Keratinocyte (primary cell): Measurements from ENCODE around the gene GPR15LG. TPM values are rescaled to one million over a fixed set of nuclear protein-coding genes. Genes with fewer than 3 reads are reported as not detected.

ENCODE experiments used
- DNase-seq: peaks from one replicate; pipeline ENCODE4 v3.0.0-alpha.2; 2011; ENCODE audit warnings: low read depth, missing footprints, low spot score
- FAIRE-seq: peaks from 2 replicates; lab custom pipeline; 2011; peaks lifted over from hg19 to GRCh38; lab: Jason Lieb, UNC
- H2AFZ ChIP-seq: 2 replicates; pipeline ENCODE4 v1.6.0; 2012; ENCODE audit warnings: low read length, control low read depth, inconsistent platforms; ENCODE audit not compliant: control insufficient read depth
- H3K27ac ChIP-seq: 2 replicates; pipeline ENCODE4 v1.5.1; 2011; ENCODE audit warnings: low read length; ENCODE audit not compliant: control insufficient read depth, insufficient read depth
- H3K27me3 ChIP-seq: 3 replicates; pipeline ENCODE4 v1.6.0; 2011; ENCODE audit warnings: low read length; ENCODE audit not compliant: control insufficient read depth, insufficient read depth; ENCODE audit errors: extremely low read depth
- H3K36me3 ChIP-seq, 2 experiments: 2 replicates in 1 of 2; 3 replicates in 1 of 2; pipeline ENCODE4 v1.5.1; 2011; ENCODE audit warnings: low read length in 2 of 2, mild to moderate bottlenecking in 1 of 2; ENCODE audit not compliant: control insufficient read depth in 2 of 2, insufficient read depth in 2 of 2; ENCODE audit errors: extremely low read depth in 1 of 2
- H3K4me1 ChIP-seq: 3 replicates; pipeline ENCODE4 v1.5.1; 2011; ENCODE audit warnings: low read length; ENCODE audit not compliant: control insufficient read depth, insufficient read depth; ENCODE audit errors: extremely low read depth
- H3K4me2 ChIP-seq: 3 replicates; pipeline ENCODE4 v1.6.0; 2011; ENCODE audit warnings: low read depth, low read length; ENCODE audit not compliant: control insufficient read depth, insufficient read depth; ENCODE audit errors: extremely low read depth
- H3K4me3 ChIP-seq, 3 experiments: fragments of 200-600 bp in 1 of 3; sonication (generic) in 1 of 3; 2 replicates in 2 of 3; 3 replicates in 1 of 3; pipeline ENCODE4 v1.5.1; 2011 to 2016; ENCODE audit warnings: low read length in 3 of 3, mild to moderate bottlenecking in 3 of 3, control low read depth in 2 of 3, inconsistent platforms in 1 of 3, low read depth in 1 of 3, mixed read lengths in 1 of 3, mixed run types in 1 of 3, moderate library complexity in 1 of 3; ENCODE audit not compliant: control insufficient read depth in 2 of 3, insufficient read depth in 2 of 3; ENCODE audit errors: extremely low read depth in 1 of 3
- H3K79me2 ChIP-seq: 2 replicates; pipeline ENCODE4 v1.6.0; 2012; ENCODE audit warnings: low read length; ENCODE audit not compliant: control insufficient read depth, insufficient read depth
- H3K9ac ChIP-seq: 3 replicates; pipeline ENCODE4 v1.6.0; 2011; ENCODE audit warnings: low read length; ENCODE audit not compliant: control insufficient read depth, insufficient read depth; ENCODE audit errors: extremely low read depth
- H3K9me1 ChIP-seq: 3 replicates; pipeline ENCODE4 v1.6.0; 2011; ENCODE audit warnings: low read length; ENCODE audit not compliant: control insufficient read depth, insufficient read depth; ENCODE audit errors: extremely low read depth
- H3K9me3 ChIP-seq: 2 replicates; pipeline ENCODE4 v1.5.1; 2012; ENCODE audit warnings: low read depth, low read length; ENCODE audit not compliant: control insufficient read depth
- H4K20me1 ChIP-seq: 3 replicates; pipeline ENCODE4 v1.6.0; 2011; ENCODE audit warnings: low read length; ENCODE audit not compliant: control insufficient read depth, insufficient read depth; ENCODE audit errors: extremely low read depth
- EZH2 ChIP-seq: IDR thresholded peaks from one replicate; pipeline ENCODE4 v1.6.1; 2012; ENCODE audit warnings: inconsistent platforms, mild to moderate bottlenecking, low read length, moderate library complexity
- dilution Hi-C: fragments of 300-500 bp; cut with MboI; formaldehyde crosslinking; loops from one replicate; pipeline ENCODE4 v1.7.0; 2020; ENCODE audit warnings: low sequenced_read_pairs; ENCODE audit not compliant: extremely low pct_ligation_motif_present
- polyA plus RNA-seq, 5 experiments: library from polyadenylated mRNA; depleted of rRNA in 3 of 5; stranded (reverse) in 3 of 5; stranded (forward) in 1 of 5; unstranded in 1 of 5; fragments of >200 nt; gene quantifications; 1 replicate in 1 of 5; 2 replicates in 3 of 5; 3 replicates in 1 of 5; pipeline versions ENCODE4 v1.2.1 to v1.2.3, GENCODE V29; 2011 to 2012; ENCODE audit warnings: missing spikeins in 2 of 5, low read depth in 1 of 5, low replicate concordance in 1 of 5
- TF ChIP-seq, protein P1 (sequence below), 3 experiments: IDR thresholded peaks in 1 of 3; conservative IDR thresholded peaks in 1 of 3; optimal IDR thresholded peaks in 1 of 3; 2 replicates in 2 of 3; 3 replicates in 1 of 3; pipeline versions ENCODE3 to v1.5.1; 2011; ENCODE audit warnings: low read length in 3 of 3, mild to moderate bottlenecking in 3 of 3, moderate library complexity in 2 of 3, control low read depth in 1 of 3, inconsistent platforms in 1 of 3; ENCODE audit not compliant: insufficient read depth in 2 of 3; ENCODE audit errors: extremely low read depth in 1 of 3

GPR15LG gene
- polyA plus RNA-seq, 1 donor (not counting 4 experiments of a cell fraction or from before 2014, with no cell fraction given) = 10.4 TPM

DNA sequence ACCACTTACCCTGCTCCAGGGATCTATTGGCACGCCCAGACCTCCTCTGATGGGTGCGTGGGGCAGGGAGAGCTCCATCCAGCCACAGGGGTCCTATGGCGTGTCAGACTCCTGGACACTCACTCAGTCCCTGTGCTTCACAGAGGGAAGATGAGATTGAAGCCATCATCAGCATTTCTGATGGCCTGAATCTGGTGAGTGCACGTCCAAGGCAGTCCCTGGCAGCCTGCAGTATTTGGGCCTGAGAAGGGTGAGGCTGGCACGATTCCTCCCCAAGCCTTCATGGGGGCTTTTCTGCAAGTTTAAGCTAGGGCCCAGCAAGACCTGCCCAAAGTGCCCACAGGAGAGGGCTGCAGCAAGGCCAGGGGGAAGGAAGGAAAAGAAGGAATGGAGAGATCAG, 24.0 kb downstream of the GPR15LG start:
- DNase-seq = no peak

DNA sequence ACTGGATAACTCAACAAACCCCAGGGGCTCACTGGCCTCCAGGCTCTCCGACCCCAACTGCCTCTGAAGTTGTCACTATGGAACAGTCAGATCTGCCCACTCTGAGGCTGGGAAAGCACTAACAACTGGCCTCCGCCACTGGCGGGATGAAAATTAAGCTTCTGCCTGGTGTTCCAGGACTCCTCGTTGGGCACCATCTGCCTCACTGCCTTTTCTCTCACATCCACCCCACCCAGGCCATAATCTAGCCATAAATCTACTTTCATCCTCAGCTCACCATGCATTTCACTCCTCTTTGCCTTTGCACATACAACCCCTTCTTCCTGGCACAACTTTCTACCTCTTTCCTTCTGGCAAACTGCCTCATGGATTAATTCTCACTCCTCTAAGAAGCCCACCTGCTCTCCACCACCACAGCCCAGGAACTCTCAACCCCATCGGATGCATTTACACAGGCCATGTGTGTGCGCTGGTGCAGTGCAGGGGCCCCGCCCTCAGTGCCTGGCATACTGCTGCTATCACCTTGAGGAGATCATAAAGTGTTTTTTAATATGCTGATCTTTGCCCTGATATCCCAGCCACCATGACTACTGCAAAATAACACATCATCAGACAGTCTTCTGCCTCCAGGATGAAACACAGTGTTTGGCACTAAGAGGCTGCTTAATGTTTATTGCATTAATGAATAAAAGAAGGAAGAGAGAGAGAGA, 24.8 kb downstream of the GPR15LG start:
- no peak for FAIRE-seq
- no peak overlapping the region for H3K27ac ChIP-seq
- dilution Hi-C loops = no loop called here
- no peaks in the 10 kb centered on the region for H3K79me2 ChIP-seq
- no peak overlapping the region for H2AFZ ChIP-seq
- no peaks in the 10 kb centered on the region for H3K9me1 ChIP-seq
- H3K9me3 ChIP-seq = no peaks in the 10 kb centered on the region
- no peak overlapping the region for H3K9ac ChIP-seq
- no peak overlapping the region for H3K4me2 ChIP-seq
- peaks cover 54% of the 10 kb centered on the region for H3K27me3 ChIP-seq
- no peaks in the 10 kb centered on the region for H4K20me1 ChIP-seq
- peaks cover 6% of the 10 kb centered on the region for H3K4me1 ChIP-seq
- TF ChIP-seq, protein P1, sequence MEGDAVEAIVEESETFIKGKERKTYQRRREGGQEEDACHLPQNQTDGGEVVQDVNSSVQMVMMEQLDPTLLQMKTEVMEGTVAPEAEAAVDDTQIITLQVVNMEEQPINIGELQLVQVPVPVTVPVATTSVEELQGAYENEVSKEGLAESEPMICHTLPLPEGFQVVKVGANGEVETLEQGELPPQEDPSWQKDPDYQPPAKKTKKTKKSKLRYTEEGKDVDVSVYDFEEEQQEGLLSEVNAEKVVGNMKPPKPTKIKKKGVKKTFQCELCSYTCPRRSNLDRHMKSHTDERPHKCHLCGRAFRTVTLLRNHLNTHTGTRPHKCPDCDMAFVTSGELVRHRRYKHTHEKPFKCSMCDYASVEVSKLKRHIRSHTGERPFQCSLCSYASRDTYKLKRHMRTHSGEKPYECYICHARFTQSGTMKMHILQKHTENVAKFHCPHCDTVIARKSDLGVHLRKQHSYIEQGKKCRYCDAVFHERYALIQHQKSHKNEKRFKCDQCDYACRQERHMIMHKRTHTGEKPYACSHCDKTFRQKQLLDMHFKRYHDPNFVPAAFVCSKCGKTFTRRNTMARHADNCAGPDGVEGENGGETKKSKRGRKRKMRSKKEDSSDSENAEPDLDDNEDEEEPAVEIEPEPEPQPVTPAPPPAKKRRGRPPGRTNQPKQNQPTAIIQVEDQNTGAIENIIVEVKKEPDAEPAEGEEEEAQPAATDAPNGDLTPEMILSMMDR (optimal IDR thresholded peaks at IDR 0.05 in 1 of 3, IDR thresholded peaks at IDR 0.05 in 1 of 3, conservative IDR thresholded peaks at IDR 0.05 in 1 of 3; ENCODE audit: extremely low read depth in 1 of 3, insufficient read depth in 2 of 3, low read length in 3 of 3) = no peak
- no peak for TF ChIP-seq EZH2
- no peak for DNase-seq
- H3K4me3 ChIP-seq = no peak overlapping the region
- H3K36me3 ChIP-seq = no peaks in the 10 kb centered on the region

More for the DNA sequence above, 24.0 kb downstream of the GPR15LG start:
- Histone ChIP-seq H3K4me3 (no peak overlapping the region), H3K4me1 (peaks cover 6% of the 10 kb centered on the region), H3K9me1 (no peaks in the 10 kb centered on the region), H2AFZ (no peak overlapping the region), H3K79me2 (no peaks in the 10 kb centered on the region), H3K36me3 (no peaks in the 10 kb centered on the region), H3K27ac (no peak overlapping the region), H3K9ac (no peak overlapping the region), H3K9me3 (no peaks in the 10 kb centered on the region), H3K27me3 (peaks cover 55% of the 10 kb centered on the region), H4K20me1 (no peaks in the 10 kb centered on the region), H3K4me2 (no peak overlapping the region)
- dilution Hi-C loops = no loop called here
- TF ChIP-seq EZH2 = no peak
- TF ChIP-seq, protein P1 (optimal IDR thresholded peaks at IDR 0.05 in 1 of 3, IDR thresholded peaks at IDR 0.05 in 1 of 3, conservative IDR thresholded peaks at IDR 0.05 in 1 of 3; ENCODE audit: extremely low read depth in 1 of 3, insufficient read depth in 2 of 3, low read length in 3 of 3) = no peak
- FAIRE-seq = no peak
